AG04449 (cell line): ENCODE results near the gene EIF4G3.

Experiments
- CTCF ChIA-PET: fragments of 350-600 bp; formaldehyde crosslinking; extraction: SDS; loops from one replicate; lab custom pipeline; 2021; ENCODE audit warnings: antibody characterized with exemption; lab: Yijun Ruan, JAX
- POLR2A ChIA-PET: fragments of 400-600, 350-600 bp; formaldehyde crosslinking; extraction: SDS; loops from one replicate; lab custom pipeline; 2020; ENCODE audit warnings: antibody characterized with exemption, inconsistent platforms; lab: Yijun Ruan, JAX
- DNase-seq: peaks from one replicate; pipeline ENCODE4 v3.0.0-alpha.2; 2010; ENCODE audit warnings: low read depth, low spot score
- H3K4me3 ChIP-seq: 2 replicates; pipeline ENCODE4 v1.5.1; 2011; ENCODE audit warnings: low read depth, mild to moderate bottlenecking, control low read depth, low read length
- CTCF ChIP-seq: IDR thresholded peaks from one replicate; pipeline ENCODE4 v1.5.1; 2011; ENCODE audit warnings: mild to moderate bottlenecking, moderate library complexity, low read length, control low read depth, inconsistent platforms; ENCODE audit not compliant: insufficient read depth; ENCODE audit errors: missing control alignments

The EIF4G3 gene

GRCh38 chr1:21072721-21073120, 104.0 kb downstream of the EIF4G3 start:
- ChIA-PET CTCF (interaction anchor here (1.1 to 1.3 kb wide), 3 partner anchors 12 to 122 kb away, joined by 3 to 8 read pairs (median 3); no protein-coding TSS in a partner anchor), POLR2A (interaction anchor here (0.6 kb wide), 1 partner anchor 46 kb away, joined by 4 read pairs; no protein-coding TSS in a partner anchor)
- TF ChIP-seq CTCF: no peak
- no peak overlapping the region for H3K4me3 ChIP-seq
- peak; percentile 34 for DNase-seq

- ChIA-PET POLR2A (no interaction called here), CTCF (no interaction called here)
- TF ChIP-seq CTCF: no peak
- DNase-seq: no peak
- no peak overlapping the region for H3K4me3 ChIP-seq
These were observed 107.1 kb downstream of the EIF4G3 start for GRCh38 chr1:21069549-21069948.

- no peak overlapping the region for H3K4me3 ChIP-seq
- ChIA-PET CTCF (no interaction called here), POLR2A (no interaction called here)
- no peak for DNase-seq
- TF ChIP-seq CTCF: no peak
These were observed 107.8 kb downstream of the EIF4G3 start for GRCh38 chr1:21068937-21069336.

GRCh38 chr1:21067551-21068227, 109.0 kb downstream of the EIF4G3 start:
- ChIA-PET POLR2A (no interaction called here), CTCF (no interaction called here)
- no peak for DNase-seq
- TF ChIP-seq CTCF: no peak
- no peak overlapping the region for H3K4me3 ChIP-seq

GRCh38 chr1:21066356-21067012, 110.2 kb downstream of the EIF4G3 start:
- H3K4me3 ChIP-seq: no peak overlapping the region
- no peak for DNase-seq
- TF ChIP-seq CTCF: no peak
- CTCF ChIA-PET: no interaction called here
- POLR2A ChIA-PET: no interaction called here

GRCh38 chr1:21065851-21066250, 110.8 kb downstream of the EIF4G3 start:
- TF ChIP-seq CTCF: no peak
- ChIA-PET CTCF (no interaction called here), POLR2A (no interaction called here)
- no peak overlapping the region for H3K4me3 ChIP-seq
- DNase-seq: no peak
